Fibroblast of the aortic adventitia (primary cell): Measurements from ENCODE around the gene CFI. TPM values are rescaled to one million over a fixed set of nuclear protein-coding genes. Genes with fewer than 3 reads are reported as not detected.

ENCODE experiments used
- DNase-seq: peaks from one replicate; pipeline ENCODE4 v3.0.0-alpha.2; 2010; ENCODE audit warnings: low read depth
- H3K4me3 ChIP-seq: 2 replicates; pipeline ENCODE4 v1.5.1; 2011; ENCODE audit warnings: low read depth, mild to moderate bottlenecking, control low read depth, low read length, moderate library complexity
- total RNA-seq: library from RNA; depleted of rRNA; stranded (reverse); fragments of >200 nt; gene quantifications from 2 replicates; pipeline ENCODE4 v1.2.3, GENCODE V29; 2012; ENCODE audit warnings: low replicate concordance
- TF ChIP-seq, protein P1 (sequence below): IDR thresholded peaks from 2 replicates; pipeline ENCODE4 v1.5.1; 2011; ENCODE audit warnings: mild to moderate bottlenecking, low read length, control low read depth, inconsistent platforms; ENCODE audit not compliant: insufficient read depth

CFI gene
- total RNA-seq, 1 donor, result 17.6 TPM

GRCh38 chr4:109713500-109713899 lies 88.3 kb downstream of the CFI start:
- TF ChIP-seq, protein P1, sequence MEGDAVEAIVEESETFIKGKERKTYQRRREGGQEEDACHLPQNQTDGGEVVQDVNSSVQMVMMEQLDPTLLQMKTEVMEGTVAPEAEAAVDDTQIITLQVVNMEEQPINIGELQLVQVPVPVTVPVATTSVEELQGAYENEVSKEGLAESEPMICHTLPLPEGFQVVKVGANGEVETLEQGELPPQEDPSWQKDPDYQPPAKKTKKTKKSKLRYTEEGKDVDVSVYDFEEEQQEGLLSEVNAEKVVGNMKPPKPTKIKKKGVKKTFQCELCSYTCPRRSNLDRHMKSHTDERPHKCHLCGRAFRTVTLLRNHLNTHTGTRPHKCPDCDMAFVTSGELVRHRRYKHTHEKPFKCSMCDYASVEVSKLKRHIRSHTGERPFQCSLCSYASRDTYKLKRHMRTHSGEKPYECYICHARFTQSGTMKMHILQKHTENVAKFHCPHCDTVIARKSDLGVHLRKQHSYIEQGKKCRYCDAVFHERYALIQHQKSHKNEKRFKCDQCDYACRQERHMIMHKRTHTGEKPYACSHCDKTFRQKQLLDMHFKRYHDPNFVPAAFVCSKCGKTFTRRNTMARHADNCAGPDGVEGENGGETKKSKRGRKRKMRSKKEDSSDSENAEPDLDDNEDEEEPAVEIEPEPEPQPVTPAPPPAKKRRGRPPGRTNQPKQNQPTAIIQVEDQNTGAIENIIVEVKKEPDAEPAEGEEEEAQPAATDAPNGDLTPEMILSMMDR, result no peak
- no peak for DNase-seq
- H3K4me3 ChIP-seq, result no peak overlapping the region

- TF ChIP-seq, protein P1, result no peak
Measured at GRCh38 chr4:109708990-109709389, 92.8 kb downstream of the CFI start.

GRCh38 chr4:109708435-109708834 lies 93.4 kb downstream of the CFI start:
- peak; percentile 10 for DNase-seq
- TF ChIP-seq, protein P1, result no peak
- no peak overlapping the region for H3K4me3 ChIP-seq

More at GRCh38 chr4:109708990-109709389, 92.8 kb downstream of the CFI start:
- DNase-seq, result no peak
- H3K4me3 ChIP-seq, result no peak overlapping the region

- peak; percentile 15 for DNase-seq
- TF ChIP-seq, protein P1, result no peak
- H3K4me3 ChIP-seq, result peak overlapping the region; percentile 93
Measured at GRCh38 chr4:109703664-109704361, 98.0 kb downstream of the CFI start.

- TF ChIP-seq, protein P1, result peak; percentile 77
- peak; percentile 72 for DNase-seq
- H3K4me3 ChIP-seq, result peak within 1 kb of the TSS; percentile 93
Measured at GRCh38 chr4:109702950-109703663, 98.7 kb downstream of the CFI start, which contains the start of gene CASP6. Gene CASP6, minus strand, starts transcription at chr4:109703445. Its CDS starts 50 bp downstream, at chr4:109703395.

- peak overlapping the region; percentile 93 for H3K4me3 ChIP-seq
- TF ChIP-seq, protein P1, result no peak
- peak; percentile 8 for DNase-seq
Measured at GRCh38 chr4:109701566-109702410, 100.0 kb downstream of the CFI start.
